Femur (tissue), 1 donor: ENCODE results near the gene HOXD11.

Experiments used
- DNase-seq: peaks from one replicate; pipeline ENCODE4 v3.0.0-alpha.2; 2017

The HOXD11 gene

GRCh38 chr2:176106581-176107539 lies at the start of gene HOXD11:
Gene HOXD11, plus strand, starts transcription at chr2:176107280. Its CDS starts 76 bp downstream, at chr2:176107356.
- DNase-seq = no peak

DNA sequence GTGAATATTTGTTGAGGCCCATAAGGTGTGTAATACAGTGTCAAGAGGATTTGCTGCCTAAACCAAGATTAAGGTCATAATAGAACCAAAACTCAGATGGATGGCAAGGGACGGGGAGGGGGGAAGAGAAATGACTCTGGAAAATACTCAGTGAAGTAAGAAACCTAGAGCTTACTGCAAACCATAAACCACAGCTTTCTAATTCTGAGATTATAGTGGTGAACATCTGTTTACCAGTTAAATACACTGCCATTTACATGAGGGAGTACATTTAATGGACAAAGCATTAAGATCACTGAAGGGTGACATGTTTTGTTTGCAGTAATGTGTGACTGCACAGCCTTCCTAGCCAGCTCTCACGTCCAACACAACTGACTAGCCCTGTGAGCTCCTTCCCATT lies 43.1 kb upstream of the HOXD11 start:
- DNase-seq = no peak

GRCh38 chr2:176066645-176067588 lies 40.2 kb upstream of the HOXD11 start:
- DNase-seq = no peak

GRCh38 chr2:176067589-176068418 lies 39.3 kb upstream of the HOXD11 start:
- no peak for DNase-seq

DNA sequence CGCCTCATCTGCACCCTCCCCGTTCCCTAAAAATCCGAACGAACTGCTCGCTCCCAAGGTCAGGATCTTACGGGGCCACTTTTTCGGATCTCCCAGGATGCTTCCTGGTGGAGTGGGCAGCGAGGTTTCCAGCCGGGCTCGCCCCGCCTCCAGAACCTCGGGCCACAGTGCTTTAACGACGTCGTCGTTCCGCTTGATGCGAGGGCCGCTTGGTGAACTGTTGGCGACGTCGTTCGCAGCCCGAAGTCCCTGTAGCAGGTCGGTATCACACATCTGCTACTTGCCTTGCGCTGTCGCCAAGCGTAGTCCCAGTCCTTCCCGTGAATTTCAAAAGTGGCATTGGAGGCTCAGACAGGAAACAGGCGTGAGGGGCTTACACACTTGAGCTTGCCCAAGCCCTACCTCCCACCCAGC lies 38.7 kb upstream of the HOXD11 start:
- no peak for DNase-seq

DNA sequence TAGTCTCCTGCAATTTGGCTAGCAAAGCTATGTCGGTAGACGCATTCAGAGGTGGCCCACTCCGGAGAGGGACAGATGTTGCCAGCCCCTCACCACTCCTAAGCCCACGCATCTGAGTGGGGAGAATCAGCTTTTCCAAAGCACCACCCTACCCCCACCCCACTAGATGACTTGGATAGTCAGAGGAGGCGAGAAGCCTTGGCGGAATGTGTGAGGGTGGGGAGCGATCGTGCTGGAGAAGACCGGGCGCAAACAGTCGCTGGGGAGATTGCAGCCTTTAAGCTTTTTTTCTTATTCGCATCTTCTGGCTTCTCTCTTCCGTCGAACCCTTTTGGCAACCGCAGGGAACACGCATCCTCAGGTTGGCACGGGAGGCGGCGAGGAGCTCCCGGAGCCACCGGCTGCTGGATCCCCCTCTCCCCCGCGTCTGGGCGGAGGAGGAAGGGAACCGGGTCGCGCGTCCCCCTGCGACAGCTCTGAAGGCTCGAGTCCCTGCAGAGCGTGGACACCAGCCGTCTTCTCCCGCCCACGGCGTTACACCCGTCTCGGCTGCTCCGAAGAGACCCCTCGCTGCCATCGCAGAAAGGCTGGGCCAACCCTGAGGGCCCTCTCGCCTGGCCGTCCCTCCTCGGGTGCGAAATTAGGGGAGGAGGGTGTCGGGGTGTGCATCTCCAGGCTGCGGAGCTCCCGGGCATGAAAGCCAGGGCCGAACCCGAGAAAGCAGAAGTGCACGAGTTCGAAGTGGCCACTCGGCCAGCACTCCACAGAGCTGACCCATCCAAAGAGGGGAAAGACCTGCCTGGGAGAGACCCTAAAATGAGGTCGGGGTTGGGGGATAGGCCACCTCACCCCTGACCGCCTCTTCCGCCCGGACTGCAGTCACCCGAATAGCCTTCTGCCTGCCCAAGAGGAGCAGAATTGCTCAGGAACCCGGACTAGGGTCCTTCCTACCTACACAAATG lies 35.5 kb upstream of the HOXD11 start:
- DNase-seq = no peak

DNA sequence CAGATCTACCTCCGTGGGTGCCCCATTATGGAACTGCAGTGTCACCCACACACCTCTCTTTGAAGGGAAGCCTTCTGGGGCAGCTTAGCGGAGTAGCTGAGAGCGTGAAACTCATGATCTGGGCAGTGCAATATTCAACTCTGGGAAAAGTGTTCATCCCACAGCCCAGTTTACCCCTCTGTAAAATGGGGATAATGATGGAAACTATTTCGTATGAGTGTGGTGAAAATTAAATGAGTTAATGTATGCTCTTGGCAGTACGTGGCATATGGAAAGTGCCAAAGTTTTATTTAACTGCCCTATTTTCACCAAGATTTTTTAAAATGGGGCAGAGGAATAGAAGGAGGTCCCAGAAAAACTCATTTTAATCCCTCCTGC lies 34.8 kb upstream of the HOXD11 start:
- no peak for DNase-seq

DNA sequence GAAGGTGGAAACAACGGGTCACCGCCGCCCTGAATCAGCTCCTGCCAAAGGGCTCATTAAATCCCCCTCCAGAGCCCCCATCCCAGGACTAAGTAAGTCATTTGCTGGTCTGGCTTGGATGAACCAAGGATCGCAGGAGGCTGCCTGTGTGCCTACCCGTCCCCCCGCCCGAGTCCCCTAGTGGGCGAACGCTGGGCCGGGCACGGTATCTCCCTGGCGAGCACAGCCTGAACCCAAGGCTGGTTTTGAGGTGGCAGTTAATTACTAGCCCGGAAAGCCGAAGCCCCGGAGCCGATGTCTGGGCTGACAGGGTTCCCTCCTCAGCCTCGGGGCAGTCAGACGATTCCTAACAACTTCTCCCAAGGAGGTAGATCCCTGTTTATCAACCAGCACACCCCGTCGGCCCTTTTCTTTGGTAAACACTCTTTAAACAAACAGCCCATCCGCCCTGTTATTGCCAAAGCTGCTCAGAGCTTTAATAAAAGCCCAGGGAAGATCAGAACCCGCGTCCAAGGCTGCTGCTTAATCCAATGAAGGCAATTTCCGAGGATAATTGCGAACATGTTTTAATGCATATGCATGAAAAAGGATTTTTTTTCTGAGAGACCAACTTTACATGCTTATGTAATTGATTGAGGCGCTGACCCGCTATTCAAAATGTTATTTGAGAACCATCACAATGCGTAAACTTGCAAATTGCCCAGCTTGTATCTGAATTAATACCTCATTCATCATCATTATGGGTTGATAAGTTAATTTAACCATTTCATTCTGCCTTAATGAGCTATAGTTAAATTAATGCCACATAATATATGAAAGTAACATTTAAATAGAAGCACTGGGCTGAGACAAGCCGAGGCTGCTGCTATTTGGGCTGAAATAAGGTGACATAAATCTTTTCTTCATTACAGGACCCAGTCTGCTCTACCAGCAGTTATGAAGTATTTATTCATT lies 33.9 kb upstream of the HOXD11 start:
- DNase-seq = no peak

DNA sequence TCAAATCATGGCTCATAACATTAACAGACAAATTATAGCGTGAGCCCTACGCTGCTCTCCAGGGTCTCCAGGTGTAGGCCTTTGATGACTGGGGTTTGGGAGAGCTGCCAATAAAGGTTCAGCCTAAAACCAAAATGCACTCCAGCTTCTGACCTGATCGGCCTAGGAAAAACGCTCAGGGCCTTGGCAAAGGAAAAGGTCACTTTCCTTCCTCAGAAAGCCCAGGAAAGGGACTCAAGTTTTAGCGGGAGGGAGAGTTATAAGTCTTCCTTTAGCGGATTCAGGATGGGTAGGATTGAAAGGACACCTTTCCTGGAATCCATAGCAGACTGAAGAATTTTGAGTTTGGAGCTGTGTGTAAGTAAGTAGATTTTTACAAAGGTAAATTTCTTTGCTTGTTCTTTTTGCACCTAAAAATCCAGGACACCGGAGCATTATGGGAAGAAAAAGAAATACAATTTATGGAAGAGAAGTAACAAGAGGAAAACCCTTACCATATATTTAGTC lies 32.1 kb upstream of the HOXD11 start:
- DNase-seq = no peak

DNA sequence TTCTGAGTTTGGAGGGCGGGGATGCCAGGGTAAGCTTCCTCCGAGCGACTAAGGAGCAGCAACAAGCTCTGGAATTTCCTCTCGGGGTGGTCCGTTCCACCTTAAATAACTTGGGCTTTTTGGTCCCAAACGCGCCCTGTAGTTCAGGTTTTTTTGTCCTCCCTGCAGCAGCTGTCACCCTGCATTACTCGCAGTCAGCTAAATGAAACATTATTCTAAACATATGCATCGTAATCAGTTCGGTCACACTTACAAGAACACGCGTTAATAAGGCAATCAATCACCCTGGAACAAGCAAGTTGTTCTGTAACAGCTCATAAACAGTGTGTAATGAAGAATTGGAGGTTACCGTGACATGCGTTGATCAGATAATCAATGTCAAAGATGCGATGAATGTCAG lies 31.6 kb upstream of the HOXD11 start:
- DNase-seq = no peak

- no peak for DNase-seq
Measured at GRCh38 chr2:176076063-176076462, 31.0 kb upstream of the HOXD11 start.

DNA sequence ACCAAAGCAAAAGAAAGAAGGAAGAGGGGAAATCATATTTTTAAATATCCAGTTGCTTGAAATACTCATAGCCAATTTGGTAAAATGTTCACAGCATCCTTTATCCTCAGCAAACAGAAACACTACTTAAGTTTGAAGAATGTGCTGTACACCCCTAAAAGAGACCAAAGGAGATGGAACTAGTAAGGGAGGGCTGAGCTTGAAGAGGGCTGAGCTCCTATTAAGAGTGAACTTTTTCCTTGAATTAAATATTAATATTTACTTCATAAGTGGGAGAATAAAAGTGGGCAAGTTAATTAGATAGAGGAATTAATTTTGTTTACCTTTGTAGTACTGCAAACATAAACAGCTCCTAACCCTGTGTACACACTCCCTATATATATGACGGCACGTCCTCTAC lies 30.3 kb upstream of the HOXD11 start:
- DNase-seq = no peak

- DNase-seq = no peak
Measured at GRCh38 chr2:176078541-176079284, 28.4 kb upstream of the HOXD11 start.

DNA sequence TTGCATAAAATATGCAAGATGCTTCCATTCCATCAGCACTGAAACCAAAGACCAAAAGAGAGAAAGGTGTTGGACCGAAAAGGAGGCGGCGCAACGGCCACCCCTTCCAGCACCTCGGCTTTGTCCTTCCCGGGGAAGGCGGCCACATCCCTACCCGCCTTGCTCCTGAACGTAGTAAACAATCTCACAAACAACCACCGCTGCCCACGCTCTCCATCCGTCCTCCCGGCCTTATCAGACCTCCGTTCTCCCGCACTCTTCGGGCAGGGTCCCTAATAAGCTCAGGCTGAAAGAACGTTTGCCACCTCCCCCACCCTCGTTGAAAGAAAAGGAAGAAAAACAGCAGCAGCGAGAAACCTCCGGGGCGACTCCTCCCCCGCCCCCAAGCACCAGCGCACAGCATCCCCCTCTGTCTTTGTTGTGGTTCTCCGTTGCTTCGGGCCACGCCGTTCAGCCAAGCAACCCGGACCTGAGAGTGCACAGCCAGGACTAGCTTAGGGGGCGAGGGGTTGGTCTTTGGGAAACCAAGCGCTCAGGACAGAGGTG lies 27.7 kb upstream of the HOXD11 start:
- DNase-seq = no peak

GRCh38 chr2:176079831-176080539 lies 27.1 kb upstream of the HOXD11 start:
- no peak for DNase-seq

- no peak for DNase-seq
Measured at GRCh38 chr2:176080540-176081375, 26.3 kb upstream of the HOXD11 start.

GRCh38 chr2:176081376-176081836 lies 25.7 kb upstream of the HOXD11 start:
- no peak for DNase-seq
